OCI-LY3 (cell line): ENCODE measurements around the gene ADGRL1.

Experiments used
- CTCF ChIP-seq: fragments of 200-600, 300-600 bp; sonication (generic); IDR thresholded peaks from 2 replicates; pipeline ENCODE4 v1.5.1; 2014; ENCODE audit warnings: antibody characterized with exemption, low read length, low read depth
- EZH2phosphoT487 ChIP-seq: fragments of 200-600 bp; shearing (Covaris generic); IDR thresholded peaks from 2 replicates; pipeline ENCODE4 v1.6.1; 2018; ENCODE audit warnings: antibody characterized with exemption, mixed run types, low read depth

- TF ChIP-seq CTCF: peak; percentile 79
- no peak for TF ChIP-seq EZH2phosphoT487
Measured at GRCh38 chr19:14113762-14114414, 92.1 kb downstream of the ADGRL1 start.
